HG02623 (cell line): ENCODE data around the gene MPZL3.

Experiments used
- ATAC-seq: cut with Tn5 transposase; IDR thresholded peaks from one replicate; pipeline ENCODE4 v1.9.1; 2021; ENCODE audit warnings: moderate library complexity; ENCODE audit not compliant: unreplicated experiment

Gene MPZL3

DNA sequence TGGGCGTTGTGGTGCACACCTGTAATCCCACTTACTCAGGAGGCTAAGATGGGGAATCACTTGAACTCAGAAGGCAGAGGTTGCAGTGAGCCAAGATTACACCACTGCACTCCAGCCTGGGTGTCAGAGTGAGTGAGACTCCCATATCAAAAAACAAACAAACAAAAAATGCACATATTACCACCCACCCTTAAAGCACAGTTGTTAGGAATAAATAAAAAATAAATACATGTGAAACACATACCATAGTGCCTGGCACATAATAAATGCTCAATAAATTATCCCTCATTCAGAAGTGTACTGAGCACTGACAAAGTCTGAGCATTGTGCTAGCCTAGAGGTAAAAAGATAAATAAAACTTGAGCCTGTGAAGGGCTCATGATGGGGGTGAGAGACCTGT lies 18.3 kb downstream of the MPZL3 start:
- ATAC-seq, result no peak

DNA sequence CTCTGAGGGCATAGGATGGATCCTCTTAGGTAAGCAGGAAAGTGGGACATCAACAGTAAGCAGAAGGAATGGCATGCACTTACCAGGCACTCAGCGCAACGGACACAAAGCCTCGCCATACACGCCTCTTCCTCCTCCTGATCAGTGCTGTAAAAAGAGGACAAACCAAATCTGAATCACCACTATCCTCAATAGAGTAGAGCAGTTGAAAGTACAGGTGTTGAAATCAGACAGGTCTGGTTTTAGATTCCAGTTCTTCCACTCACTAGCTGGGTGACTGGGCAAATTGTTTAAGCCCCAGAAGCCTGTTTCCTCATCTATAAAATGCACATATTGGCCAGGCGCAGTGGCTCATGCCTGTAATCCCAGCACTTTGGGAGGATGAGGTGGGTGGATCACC lies 18.8 kb downstream of the MPZL3 start:
- ATAC-seq, result no peak

DNA sequence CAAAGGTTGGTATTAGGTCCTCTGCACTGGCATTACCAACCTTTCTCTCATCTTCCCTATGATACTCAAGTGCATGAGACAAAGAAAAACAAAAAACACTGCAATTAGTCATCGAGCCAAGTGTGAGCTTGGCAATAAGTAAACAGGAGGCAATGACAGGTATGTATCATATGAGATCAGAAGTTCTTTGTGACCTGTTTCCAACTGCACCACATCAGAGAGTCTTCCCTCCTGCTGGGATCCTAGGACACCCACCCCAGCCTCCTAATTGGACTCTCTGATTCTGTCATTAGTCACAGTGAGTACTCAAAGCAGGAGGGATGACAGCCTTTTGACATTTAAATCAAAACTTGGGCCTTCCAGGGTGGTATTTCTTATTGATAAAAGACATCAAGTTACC lies 19.5 kb downstream of the MPZL3 start:
- ATAC-seq, result no peak

DNA sequence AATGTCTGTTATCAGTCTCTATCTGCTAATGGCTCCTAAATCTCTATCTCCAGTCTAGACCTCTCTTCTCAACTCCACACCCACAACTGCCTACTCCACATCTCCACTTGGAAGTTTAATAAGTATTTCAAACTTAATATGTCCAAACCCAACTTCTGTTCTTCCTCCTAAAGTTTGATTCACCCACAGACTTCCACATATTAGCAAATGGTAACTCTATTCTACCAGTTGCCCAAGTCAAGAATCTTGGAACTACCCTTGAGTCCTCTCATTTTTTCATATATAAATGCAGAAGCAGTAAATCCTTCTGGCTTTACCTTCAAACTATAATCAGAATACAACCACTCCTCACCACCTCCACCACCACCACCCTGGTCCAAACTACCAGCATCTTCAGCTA lies 20.7 kb downstream of the MPZL3 start:
- ATAC-seq, result no peak

DNA sequence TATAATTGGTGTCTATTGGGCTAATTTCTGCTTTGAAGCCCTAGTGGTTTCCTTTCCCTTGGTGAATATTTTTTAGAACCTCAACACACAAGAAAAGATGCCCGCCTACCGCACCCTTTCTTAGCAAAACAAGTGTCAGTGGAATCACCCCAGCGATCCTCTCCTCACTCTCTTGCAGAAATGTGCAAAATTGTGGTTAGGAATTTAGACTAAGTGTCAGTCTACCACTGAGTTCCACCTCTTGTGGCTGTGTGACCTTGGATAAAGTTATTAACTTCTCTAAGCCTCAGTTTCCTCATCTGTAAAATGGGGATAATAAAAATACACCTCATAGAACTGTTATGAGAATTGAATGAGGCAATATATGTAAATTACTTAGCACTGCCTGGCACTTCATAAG lies 22.1 kb downstream of the MPZL3 start:
- ATAC-seq, result no peak

DNA sequence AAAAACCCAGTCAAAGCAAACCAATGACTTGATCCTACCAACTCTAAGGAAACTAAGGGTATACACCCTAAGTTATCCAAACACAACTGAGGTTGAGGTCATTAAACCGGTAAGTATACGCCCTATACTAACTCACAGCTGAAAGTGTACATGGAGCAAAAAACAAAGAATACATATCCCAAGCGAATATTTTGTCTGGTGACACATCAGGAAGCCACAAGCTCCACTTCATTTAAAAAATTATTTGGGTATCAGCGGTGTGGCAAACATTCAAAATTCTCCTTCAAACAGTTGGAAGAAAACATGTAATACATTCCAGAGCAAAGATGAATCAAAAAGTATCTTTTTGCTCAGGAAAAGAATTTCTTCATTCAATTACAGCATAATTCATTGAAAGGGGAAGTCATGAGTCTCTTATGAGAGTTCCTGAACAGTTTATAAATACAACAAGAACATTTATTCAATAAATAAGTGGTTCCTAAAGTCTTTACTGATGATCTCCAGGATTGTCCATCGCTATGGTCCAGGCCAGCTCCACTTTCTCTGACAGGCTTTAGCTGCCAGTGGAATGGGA lies 22.8 kb downstream of the MPZL3 start:
- no peak for ATAC-seq

DNA sequence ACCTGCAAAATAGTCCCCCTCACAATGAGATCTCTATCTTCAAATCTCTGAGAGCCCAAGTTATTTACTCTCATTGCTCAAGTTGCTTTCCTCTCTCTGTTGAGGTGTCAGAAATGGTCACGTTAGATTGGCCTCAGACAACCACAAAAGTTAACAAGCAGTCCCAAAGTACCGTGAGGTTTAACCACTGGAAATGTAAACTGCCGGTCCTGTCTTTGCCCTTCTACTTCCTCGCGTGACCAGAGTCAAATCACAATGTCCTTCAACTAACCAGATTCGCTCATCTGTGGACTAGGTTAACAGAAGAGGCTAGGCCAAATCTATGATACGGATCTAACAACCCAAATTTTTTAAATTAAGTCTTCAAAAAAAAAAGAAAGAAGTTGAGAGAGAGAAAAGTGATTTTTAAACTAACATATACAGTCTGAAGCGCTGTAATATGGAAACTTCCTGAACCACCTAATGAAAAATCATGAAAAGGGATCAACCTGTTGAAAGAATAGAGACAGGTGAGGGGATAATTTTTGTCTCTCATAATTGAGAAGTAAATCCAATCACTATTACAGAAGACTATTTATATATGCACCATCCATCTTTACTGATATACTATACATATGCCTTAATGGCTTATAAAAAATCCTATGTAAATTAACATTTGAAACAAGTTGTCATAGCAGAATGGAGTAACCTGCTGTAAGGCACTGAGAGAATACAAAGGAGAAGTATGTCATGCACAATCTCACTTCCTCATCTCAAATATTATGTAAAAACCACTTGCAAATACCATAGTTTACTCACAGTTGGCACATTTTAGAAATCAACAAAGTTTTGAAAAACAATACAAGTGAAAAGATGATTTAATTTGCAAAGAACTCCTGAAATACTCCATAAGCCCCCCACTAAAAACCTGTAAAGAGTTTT lies 24.0 kb downstream of the MPZL3 start:
- ATAC-seq, result peak; percentile 43

DNA sequence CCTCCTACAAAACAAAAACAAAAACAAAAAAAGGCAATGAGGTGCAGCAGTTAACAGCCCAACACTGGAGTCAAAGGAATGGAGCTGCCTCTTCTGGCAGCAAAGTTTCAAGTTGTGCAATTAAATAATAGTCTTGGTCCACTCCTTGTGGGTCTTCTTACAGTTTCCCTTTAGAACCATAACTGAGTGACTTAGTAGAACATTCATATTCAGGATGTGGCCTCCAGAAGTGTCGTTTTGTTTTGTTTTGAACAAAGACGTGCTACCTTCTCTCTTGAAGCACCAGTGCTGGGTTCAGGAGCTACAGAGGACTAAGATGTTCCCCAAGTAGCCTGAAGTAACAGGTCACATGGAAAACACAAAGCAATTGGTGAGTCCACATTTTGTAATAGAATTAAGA lies 25.4 kb downstream of the MPZL3 start:
- ATAC-seq, result no peak

DNA sequence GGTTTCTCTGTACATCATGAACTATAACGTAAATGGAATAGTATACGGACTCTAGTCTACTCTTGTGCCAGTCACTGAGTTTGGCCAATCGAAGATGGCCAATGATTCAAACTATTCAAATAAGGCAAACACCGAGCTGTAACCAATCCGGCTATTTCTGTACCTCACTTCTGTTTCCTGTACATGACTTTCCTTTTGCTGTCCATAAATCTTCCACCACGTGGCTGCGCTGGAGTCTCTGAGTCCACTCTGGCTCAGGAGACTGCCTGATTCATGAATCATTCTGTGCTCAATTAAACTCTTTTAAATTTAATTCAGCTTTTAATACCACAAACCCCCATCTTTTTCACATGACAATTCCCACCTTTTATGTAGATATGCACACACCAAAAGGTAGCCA lies 25.9 kb downstream of the MPZL3 start:
- ATAC-seq, result no peak

DNA sequence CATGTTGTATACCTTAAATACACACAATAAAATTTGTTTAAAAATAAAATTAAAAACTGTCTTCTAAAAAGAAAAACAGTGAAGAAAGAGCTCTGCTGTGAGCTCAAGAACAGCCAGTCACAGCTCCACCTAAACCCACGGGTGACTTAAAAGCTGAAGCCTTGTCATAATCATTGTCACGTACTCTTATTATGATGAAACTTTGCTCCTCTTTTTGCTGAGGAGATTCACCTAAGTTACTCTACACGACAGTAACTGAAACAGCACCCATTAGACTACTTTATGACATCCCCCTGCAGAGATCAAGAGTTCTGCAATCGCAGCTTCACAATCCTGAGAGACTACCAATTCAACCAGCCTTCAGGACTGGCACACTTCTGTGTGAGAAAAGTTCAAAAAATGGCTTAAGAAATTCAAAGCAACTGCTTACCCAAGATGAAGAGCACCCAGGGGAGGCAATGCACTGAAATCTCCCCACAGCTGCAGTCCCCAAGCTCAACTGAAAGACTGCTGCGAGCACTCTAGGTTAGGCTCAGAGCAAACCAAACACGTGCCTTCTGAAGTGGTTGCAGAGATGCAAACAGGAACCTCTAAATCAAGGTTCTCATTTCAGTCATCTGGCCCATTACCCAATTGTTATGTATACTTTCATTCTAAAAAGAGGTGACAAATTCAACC lies 27.5 kb downstream of the MPZL3 start, which contains the start of gene JAML:
Gene JAML, minus strand, starts transcription at position 501 of the 678 bp plus-strand sequence. CDS start 10,145 bp downstream, outside the sequence.
- ATAC-seq, result no peak

DNA sequence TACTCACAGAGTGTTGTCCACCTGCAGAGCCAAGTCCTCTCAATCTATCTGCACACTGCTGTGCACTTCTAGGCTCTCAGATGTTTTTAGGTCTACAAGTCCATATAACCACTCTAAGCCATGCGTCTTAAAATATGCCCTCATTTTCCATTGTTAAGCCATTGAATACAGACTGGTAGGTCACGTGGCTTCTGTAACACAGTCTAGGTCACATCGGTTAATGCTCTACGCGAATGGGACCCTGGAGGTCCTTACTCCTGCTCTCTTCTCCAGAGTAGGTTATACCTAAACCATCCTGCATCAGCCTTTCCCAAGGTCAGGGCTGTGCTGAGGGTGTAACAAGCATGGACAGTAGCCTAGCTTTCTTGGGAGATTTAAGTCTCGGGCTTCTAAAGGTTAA lies 28.2 kb downstream of the MPZL3 start:
- ATAC-seq, result no peak

DNA sequence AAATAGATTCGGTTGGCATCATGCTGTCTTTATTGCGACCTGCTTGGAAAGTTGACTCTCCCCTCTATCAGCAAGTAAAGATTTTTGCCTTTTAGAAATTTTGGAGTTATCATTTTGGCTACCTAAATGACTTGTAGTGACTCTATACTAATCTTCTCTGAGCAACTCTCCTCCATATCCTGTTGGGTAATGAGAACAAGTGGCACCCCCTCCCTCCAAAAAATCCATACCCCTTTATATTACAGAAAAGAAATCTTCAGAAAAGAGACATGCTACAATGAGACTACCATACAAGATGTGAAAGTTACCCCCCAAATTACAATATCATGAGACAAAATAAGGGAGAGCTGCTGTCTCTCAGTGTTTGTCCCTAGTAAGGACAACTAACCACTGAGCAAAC lies 28.6 kb downstream of the MPZL3 start:
- no peak for ATAC-seq

DNA sequence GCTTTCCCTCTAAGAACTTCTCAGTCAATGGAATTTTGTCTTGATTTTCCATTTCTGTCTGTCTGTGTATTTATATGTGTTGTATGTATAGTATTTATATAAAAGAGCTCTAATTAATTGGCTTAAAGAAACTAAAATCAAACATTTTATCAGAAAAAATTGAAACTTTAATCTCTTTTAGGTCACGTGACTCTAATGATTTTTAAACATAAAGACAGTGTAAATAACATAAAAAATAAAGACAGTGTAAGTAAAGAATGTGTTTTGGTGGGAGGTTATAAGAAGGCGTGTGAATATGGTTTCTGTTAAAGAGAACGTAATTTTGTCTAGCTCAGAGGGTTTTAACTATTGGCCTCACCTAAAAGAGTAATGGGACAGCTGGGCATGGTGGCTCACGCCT lies 29.7 kb downstream of the MPZL3 start:
- ATAC-seq, result no peak

DNA sequence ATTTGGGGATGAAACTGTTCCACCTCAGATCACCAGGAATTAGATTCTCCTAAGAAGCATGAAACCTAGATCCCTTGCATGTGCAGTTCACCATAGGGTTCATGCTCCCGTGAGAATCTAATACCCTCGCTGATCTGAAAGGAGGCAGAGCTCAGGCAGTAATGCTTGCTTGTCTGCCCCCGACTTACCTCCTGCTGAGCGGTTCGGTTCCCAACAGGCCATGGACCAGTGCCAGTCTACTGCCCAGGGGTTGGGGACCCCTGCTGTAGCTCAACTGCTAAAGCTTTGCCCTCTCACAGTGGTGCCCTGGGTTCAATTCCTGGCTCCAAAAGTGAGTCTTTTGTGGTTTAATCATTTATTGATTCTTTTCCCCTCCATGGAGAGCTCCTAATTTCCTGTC lies 30.7 kb downstream of the MPZL3 start:
- ATAC-seq, result no peak

DNA sequence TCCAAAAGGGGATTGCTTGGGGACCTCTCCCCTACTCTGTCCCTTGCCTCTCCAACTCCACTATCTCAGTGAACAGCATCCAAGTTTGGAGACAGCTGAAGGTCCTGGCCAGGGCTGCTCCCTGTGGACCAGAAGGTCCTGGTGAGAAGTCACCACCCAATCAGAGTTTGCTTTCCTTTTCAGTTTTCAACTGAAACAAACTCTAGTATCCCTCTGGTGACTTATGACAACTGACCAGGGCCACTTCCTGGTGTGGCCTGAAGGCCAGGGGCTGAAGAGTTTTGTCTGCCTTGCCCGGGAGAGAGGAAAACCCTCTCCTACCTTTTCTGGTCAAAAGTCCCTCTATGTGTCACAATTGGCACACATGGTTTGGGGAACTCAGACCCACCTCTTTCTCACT lies 32.4 kb downstream of the MPZL3 start:
- ATAC-seq, result no peak

DNA sequence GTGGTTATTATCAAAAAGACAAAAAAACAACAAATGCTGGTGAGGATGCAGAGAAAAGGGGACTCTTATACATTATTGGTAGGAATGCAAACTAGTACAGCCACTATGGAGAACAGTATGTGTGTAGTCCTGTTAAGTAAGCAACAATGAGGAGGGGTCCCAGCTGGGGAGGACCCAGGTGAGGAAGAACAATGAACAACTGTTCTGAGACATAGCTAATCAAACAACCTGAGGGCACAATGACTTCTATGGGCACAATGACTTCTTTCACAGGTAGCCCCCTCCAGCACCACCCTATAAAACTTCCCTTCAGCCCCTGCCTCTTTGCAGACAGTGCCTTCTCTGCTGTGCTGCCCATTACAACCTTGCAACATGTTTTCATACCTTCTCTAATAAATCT lies 32.9 kb downstream of the MPZL3 start:
- ATAC-seq, result no peak

DNA sequence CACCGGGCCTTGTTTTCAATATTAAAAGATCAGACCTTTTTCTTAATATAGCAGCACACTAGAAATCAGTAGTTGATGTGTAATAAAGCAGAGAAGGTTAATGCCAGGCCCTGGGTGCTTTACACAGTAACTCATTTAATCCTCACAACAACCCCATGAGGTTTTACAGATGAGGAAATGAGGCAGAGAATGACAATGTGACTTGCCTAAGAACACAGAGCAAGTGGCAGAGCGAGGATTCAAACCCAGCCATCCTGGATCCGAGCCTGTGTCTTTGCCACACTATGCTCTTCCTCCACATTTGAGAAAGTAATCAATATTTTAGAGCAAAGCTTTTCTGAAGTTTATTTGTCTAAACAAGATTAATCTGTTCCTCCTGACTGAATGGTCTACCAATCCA lies 34.6 kb downstream of the MPZL3 start:
- no peak for ATAC-seq

DNA sequence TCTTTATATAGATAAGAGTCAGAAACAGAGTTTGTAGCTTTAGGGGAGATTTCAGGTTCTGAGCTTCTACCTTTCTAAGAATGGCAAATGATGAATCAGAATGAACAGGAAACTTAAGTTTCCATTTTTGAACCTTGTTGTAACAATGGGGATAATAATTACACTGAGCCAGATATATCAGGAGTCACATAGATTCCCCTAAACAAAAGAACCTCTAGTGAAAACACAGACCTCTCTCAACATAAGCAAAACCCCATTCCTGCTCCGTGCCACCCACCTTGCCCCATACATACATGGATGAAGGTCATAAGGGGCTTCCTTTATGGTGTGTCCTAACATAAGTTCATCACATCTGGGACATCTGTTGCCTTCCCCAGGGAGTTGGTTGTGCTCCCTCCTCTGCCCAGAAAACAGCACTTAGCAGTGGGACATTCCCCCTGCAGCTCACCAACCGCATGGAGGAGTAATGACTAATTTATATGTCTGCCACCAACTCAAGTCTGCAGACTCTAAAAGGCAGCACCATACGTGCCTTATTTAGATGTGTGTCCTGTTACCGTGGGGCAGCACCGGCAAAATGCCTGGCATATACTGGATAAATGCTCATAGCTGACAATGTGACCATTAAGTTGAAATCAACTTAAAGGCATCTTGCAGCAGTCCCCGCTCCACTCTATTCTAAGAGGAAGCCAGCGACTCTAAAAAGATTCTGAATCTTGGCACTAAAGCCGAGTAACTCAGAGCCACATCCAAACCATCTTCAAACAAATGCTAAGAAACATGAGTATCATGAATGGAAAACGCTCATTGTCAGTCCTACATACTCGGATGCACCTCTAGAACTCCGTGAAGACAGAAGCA lies 35.3 kb downstream of the MPZL3 start:
- ATAC-seq, result no peak

DNA sequence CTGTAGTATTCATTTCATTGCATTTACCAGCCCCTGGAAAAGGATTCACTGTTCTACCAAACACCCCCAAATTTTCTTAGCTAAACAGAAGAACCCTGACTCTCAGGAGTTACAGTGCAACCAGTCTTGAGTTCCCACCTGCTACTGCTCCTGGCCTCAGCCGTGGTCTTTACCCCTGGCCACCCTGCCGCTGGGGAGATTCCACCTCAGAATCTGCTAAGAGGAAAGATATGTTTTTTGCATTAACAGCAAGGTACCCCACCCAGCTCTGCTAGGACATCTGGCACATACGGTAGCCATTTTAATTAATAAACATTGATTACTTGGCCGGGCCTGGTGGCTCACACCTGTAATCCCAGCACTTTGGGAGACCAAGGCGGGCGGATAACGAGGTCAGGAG lies 36.4 kb downstream of the MPZL3 start:
- ATAC-seq, result no peak

DNA sequence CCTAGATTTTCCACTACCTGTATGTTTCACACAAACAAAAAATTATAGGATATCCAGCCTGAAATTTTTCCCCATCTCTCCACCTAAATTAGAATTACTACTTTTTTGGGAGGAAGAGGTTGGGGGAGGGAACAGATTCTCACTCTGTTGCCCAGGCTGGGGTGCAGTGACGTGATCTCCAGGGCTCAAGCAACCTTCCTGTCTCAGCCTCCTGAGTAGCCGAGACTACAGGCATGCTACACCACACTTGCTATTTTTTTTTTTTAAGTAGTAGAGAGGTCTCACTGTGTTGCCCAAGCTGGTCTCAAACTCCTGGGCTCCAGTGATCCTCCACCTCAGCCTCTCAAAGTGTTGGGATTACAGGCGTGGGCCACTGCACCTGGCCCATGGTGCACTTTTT lies 36.9 kb downstream of the MPZL3 start:
- no peak for ATAC-seq
